GM10248 (cell line): Measurements from ENCODE around the gene FHOD3.

Source experiments
- CTCF ChIA-PET: fragments of 300-600 bp; sonication (Branson Sonifier 250); formaldehyde crosslinking; extraction: SDS; loops from one replicate; lab custom pipeline; 2021; ENCODE audit warnings: antibody characterized with exemption; lab: Yijun Ruan, JAX
- POLR2A ChIA-PET: fragments of 350-650 bp; sonication (Branson Sonifier 250); formaldehyde crosslinking; extraction: SDS; loops from one replicate; lab custom pipeline; 2020; ENCODE audit warnings: antibody characterized with exemption; lab: Yijun Ruan, JAX
- DNase-seq: peaks from one replicate; pipeline ENCODE4 v3.0.0; 2012; ENCODE audit errors: extremely low spot score
- TF ChIP-seq, protein P1 (sequence below): IDR thresholded peaks from 2 replicates; pipeline ENCODE4 v1.5.1; 2012; ENCODE audit warnings: mild to moderate bottlenecking, low read depth; ENCODE audit errors: extremely low read depth, missing control alignments, control extremely low read depth

The FHOD3 gene

DNA sequence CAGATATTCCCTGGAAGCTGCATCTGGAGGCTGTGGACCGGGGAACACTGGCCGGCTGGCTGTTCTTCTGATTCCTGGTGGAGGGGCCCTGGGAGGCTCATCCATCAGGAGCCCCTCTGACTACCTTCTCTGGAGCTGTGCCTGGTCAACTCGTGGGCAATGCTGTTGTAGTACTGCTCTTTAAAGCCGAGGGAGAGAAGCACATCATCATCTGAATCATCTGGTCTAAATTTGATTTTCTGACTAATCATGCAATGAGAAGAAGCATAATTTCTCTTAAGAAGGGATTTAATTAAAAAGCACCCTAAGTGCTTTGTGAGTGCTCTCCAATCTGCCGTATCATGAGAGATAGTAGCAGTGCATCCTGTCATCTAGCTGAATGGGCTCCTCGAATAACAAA, 229.5 kb downstream of the FHOD3 start:
- POLR2A ChIA-PET, result no interaction called here

DNA sequence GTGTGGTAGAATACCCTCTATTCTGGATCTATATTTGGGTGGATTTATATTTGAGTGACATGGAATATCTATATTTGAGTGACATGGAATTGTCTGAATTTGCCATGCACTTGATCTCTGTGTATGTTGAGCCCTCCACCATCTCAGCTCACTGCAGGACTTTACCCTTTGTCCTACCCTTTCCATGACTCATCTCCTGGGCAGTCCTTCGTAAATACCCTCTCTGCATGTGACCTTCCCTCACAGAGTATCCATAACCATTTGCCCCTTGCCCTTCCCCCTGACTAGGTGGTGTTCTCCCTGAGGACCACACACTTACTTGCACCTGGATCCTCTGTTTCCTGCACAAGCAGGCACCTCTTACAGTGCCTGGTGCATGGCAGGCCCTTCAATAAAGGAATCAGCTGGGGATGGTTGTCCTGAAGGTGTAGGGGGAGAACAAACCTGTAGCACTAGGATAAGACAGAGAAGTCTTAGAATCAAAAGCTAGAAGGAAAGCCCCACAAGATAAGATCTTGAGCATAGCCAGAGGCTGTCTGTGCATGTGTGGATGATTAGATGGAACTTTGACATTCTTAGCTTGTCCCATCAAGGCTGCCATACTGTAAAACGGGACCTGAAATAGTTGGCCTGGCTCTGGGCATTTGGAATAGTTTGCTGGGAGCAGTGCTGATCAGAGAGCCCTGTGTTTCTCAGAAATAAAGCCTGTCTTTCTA, 230.4 kb downstream of the FHOD3 start:
- ChIA-PET POLR2A (no interaction called here), CTCF (interaction anchor here (0.9 to 3.1 kb wide), 2 partner anchors 7 to 11 kb away, joined by 3 to 8 read pairs; no protein-coding TSS in a partner anchor)
- DNase-seq, result no peak
- TF ChIP-seq, protein P1, sequence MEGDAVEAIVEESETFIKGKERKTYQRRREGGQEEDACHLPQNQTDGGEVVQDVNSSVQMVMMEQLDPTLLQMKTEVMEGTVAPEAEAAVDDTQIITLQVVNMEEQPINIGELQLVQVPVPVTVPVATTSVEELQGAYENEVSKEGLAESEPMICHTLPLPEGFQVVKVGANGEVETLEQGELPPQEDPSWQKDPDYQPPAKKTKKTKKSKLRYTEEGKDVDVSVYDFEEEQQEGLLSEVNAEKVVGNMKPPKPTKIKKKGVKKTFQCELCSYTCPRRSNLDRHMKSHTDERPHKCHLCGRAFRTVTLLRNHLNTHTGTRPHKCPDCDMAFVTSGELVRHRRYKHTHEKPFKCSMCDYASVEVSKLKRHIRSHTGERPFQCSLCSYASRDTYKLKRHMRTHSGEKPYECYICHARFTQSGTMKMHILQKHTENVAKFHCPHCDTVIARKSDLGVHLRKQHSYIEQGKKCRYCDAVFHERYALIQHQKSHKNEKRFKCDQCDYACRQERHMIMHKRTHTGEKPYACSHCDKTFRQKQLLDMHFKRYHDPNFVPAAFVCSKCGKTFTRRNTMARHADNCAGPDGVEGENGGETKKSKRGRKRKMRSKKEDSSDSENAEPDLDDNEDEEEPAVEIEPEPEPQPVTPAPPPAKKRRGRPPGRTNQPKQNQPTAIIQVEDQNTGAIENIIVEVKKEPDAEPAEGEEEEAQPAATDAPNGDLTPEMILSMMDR, result no peak

More for the DNA sequence above, 229.5 kb downstream of the FHOD3 start:
- CTCF ChIA-PET, result interaction anchor here (3.1 kb wide), 1 partner anchor 10 kb away, joined by 8 read pairs; no protein-coding TSS in a partner anchor
- DNase-seq, result no peak
- TF ChIP-seq, protein P1, result no peak

DNA sequence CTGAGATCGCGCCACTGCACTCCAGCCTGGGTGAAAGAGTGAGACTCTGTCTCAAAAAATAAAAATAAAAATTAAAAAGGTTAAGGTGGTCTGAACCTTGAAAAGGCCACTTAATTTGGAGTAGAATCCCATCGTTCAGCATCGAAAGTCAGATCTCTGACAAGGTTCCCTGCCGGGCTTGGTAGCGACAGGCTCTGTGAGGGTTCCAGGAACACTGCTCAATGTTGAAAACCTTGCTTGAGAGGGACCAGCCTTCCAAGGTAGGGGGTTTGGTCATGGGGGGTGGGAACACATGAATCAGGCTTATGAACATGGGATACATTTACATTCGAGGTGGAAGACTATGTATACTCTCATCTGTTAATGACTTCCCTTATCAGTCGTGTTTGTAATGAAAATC, 232.2 kb downstream of the FHOD3 start:
- DNase-seq, result no peak
- POLR2A ChIA-PET, result no interaction called here
- TF ChIP-seq, protein P1, result no peak
- CTCF ChIA-PET, result no interaction called here

DNA sequence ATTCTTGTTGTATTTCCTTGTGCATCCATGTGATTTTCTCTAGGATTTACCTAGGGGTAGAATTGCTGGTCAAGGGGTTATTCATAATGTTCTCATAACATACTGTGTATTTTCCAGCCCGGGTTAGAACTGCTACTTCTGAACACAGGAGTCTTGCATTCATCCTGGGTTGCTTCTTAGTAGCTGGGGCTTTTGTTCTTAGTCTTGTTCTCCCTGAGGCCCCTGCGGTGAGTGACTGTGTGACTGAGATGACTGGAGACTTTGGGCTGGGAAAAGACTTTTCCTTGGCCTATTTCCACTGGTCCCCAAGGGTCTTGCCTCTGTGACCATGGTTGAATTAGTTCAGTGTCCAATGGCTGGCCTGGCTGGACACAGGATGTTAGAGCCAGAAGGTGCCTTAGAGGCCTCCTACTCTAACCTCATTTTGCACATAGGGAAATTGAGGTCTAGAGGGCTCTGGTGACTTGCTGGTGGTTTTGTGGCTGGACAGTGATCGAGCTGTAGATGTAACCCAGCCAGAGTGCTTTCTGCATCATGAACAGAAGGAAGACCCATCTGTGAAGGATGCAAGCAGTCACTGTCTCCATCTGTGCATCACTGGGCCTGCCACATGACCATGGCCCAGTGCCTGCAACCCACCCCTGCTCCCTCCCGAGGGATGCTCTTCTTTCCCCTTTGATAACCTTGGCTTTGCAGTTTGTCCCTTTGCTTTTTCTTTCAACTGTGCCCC, 233.3 kb downstream of the FHOD3 start:
- POLR2A ChIA-PET, result no interaction called here
- TF ChIP-seq, protein P1, result no peak
- DNase-seq, result no peak
- CTCF ChIA-PET, result no interaction called here

DNA sequence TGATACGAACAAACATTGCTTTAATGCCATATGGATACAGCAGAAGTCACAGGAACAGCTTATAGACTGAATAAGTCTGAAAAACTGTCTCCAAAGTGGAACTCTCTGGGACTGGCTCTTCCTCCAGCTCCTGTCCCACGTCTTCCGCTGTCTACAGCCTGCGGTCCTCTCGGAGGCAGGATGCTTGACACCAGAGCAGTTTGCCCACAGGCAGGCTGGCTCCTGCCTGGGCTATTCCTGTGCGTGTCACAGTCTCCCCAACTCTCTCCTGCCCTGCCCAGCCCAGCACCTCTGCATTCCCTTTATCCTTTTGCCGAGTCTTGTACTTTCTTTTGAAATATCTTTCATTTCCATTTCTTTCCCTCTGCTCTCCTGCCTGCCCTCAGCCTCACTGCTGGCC, 234.1 kb downstream of the FHOD3 start:
- TF ChIP-seq, protein P1, result no peak
- POLR2A ChIA-PET, result no interaction called here
- CTCF ChIA-PET, result no interaction called here
- DNase-seq, result no peak

DNA sequence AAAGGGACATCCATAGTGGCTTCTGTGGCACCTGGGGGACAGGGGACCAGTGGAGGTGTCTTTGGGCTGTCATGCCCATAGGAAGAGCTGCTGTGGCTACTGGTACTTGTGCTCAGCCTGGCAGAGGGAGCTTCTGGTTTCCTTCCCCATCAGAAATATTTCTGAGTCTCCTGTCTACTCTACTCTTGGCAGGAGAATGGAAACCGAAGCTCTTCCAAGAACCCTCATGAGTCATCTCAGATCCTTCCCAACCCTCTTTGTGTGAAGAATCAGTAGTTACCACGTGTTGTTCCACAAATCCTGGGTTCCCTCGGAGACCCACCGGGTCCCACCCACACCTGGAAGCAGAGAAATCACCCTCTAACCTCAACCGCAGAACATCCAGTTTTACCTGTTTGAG, 234.9 kb downstream of the FHOD3 start:
- TF ChIP-seq, protein P1, result no peak
- ChIA-PET CTCF (no interaction called here), POLR2A (no interaction called here)
- DNase-seq, result no peak
